C1 segment of cervical spinal cord (tissue), 14 donors: ENCODE measurements around the gene MX1.

Experiments
- DNase-seq, 14 donors: peaks; one replicate each; lab custom pipeline; 2025; lab: John Stamatoyannopoulos, UW

MX1 gene

DNA sequence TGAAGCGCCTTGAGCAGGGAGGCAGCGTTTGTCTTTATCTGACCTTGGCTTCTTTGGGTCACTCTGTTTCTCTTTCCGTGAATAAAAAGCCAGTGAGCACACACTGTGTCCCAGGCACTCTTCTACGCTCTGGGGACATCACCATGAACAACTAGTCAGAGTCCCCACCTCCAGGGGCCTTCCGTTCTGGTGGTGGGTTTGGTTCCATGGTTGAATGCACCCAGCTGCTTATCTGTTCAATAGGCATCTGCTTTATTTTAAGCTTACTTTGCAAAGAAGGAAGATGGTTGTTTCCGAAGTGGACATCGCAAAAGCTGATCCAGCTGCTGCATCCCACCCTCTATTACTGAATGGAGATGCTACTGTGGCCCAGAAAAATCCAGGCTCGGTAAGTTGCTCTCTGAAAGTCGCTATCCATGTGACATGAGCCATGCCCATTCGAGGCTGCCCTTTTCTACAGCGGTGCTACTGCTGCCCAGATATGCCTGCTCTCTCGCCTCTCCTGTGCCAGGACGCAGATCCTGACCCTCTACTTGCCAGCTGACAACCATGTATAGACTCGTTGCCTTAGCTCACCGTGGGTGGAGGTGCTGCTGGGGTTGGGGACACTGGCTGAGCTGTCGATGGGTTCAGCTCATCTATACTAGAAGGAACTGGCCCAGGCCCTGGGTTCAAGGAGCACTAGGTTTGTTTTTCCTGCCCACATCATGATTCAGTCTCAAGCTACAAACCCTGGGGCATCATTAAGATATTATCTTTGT, 5.9 kb downstream of the MX1 start:
- DNase-seq: no peak

DNA sequence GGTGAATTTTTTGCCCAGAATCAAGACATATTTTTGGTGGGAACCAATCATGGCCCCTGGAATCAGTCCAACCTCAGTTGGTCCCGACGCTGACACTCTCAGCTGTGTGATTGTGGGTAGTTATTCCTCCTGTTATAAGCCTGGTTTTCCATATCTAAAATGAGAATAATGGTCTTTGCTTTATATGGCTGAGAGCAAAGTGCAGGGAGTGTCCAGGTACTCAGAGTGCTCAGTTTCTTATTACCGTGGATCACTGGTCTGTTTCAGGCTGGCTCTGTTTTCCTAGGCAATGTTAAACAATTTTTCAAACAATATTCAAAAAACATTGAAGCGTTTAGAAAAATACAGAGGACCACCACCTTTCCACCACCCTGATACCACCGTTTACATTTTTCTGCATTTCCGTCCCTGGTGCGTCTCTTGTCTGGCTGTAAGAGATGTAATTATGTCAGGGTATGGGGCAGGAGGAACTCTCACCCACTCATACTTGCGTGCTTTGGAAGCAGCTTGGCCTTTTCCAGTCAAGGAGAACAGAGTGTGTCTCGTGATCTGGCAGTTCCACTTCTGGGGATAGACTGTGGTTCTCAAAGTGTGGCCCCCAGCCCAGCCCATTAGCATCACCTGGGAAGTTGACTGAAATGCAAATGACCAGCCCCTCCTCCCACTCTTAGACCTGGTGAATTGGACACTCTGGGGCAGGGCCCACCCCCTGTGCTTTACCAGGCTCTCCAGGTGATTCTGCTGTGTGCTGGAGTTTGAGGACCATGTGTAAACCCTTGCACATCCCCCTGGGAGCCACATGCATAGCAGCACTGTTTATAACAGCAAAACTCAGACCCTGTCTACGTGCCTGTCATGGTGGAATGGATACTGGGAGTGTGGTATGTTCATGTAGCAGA, 6.8 kb downstream of the MX1 start:
- DNase-seq: no peak

DNA sequence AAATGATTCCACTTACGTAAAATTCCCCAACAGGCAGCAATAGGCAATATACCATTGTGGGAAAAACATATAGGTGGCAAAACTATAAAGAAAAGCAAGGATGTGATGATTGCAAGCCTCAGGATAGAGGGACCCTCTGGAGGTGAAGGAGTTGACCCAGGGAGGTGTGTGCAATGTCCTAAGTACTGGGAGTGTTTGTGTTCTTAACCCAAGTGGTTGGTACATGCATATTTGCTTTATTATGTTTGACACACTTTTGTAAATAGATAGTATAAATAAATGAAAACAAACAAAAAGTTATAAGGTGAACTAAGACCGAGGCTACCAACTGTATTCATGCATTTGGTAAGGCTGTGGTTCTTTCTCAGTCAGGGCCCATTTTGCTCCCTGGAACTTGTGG, 7.5 kb downstream of the MX1 start:
- DNase-seq: no peak

DNA sequence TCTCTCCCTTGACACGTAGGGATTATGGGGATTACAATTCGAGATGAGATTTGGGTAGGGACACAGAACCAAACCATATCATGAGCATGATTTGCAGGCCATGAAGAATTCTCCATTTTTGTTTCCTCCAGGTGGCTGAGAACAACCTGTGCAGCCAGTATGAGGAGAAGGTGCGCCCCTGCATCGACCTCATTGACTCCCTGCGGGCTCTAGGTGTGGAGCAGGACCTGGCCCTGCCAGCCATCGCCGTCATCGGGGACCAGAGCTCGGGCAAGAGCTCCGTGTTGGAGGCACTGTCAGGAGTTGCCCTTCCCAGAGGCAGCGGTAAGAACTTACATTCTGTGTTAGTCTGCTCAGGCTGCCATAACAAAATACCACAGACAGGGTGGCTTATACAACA, 9.7 kb downstream of the MX1 start:
- no peak for DNase-seq

DNA sequence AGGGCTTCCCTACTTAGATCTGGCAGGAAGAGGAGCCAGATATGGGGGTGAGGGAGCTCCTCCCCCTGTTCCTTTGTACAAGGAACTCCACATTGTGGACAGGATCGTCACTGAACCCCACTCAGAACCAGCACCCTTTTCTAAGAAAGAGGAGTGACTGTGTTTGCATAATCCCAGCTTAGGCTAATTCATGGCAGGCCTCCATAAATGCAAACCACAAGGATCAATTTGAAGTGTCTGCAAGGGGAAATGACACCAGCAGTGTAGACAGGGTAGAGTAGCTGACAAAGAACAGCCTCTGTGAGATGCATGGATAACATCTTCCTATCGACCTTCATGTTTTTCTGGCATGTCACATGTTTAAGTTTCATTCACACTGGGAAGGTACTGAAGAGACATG, 11.7 kb downstream of the MX1 start:
- DNase-seq: no peak

DNA sequence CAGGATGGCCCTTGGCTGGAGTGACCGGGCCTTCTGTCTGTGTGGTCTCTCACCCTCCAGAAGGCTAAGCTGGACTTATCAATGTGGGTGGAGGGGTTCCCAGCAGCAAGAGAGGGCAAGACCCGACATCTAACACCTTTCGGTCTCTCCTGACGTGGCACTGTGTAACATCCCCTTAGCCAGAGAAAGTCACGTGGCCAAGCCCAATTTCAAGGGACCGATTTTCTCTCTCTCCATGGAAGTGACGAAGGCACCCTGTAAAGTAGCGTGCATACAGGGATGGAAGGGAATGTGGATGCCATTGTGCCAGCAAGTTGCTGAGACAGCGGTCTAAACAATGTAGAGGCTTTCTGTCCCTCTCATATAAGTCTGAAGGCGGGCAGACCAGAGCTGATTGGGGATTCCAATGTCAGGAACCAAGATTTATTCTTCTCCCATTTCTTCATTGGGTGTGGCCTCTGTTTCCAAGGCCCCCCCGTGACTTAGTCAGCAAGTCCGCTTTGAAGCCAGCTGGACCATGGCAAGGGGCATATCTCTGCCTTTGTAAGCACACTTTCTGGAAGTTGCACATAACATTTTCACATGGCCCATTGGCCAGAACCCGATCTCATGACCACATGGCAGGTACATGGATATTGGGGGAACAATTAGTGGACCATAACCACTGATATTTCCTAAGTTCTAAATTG, 12.5 kb downstream of the MX1 start:
- no peak for DNase-seq

DNA sequence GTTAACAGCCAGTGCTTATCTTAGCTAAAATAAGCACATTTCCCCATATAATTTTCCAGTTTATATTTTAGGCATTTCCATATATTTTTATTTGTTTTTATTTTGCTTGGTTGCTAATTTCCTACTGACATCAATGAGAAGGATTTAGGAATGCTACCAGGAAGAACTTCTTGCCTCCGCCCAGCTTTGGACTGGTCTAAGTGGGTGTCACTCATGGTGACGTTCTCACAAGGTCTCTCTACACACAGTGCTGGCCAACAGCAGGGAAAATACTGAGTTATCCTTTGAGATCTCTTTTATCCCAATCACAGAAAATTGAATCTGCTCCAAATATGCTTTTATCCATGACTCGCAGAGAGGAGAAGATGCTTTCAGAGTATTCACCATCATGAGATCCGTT, 13.2 kb downstream of the MX1 start:
- DNase-seq: no peak

DNA sequence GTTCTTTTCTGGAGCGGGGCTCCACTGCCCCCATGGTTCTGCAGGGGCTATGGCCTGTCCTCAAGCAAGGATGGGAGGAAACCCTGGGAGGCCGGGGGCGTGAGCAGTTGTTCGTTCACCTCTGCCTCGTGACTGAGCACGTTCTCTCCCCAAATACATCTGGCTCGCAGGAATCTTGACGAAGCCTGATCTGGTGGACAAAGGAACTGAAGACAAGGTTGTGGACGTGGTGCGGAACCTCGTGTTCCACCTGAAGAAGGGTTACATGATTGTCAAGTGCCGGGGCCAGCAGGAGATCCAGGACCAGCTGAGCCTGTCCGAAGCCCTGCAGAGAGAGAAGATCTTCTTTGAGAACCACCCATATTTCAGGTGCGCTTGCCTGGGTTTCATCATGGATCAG, 15.5 kb downstream of the MX1 start:
- DNase-seq: no peak

DNA sequence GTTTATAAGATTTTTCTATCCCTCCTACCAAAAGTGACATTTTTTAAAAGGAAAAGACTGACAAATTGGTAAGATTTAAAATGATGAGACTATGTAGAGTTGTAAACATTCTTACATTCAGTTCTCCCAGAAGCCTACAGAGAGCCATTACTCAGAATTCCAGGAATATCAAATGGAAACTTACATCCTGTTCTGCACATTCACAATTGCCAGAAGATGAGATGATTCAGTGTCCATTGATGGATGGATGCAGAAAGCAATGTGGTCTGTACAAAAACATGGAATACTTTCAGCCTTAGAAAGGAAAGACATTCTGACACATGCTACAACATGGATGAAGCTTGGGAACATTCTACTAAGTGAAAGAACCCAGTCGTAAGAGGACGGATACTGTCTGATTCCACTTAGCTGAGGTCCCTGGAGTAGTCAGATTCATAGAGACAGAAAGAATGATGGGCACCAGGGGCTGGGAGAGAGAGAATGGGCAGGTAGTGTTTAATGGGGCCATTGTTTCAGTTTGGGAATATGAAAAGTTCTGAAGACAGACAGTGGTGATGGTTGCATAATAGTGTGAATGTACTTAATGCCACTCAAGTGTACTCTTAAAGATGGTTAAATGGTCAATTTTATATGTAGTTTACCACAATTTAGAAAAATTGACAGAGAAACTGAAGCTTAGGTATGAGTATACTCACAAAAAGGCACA, 16.6 kb downstream of the MX1 start:
- no peak for DNase-seq

DNA sequence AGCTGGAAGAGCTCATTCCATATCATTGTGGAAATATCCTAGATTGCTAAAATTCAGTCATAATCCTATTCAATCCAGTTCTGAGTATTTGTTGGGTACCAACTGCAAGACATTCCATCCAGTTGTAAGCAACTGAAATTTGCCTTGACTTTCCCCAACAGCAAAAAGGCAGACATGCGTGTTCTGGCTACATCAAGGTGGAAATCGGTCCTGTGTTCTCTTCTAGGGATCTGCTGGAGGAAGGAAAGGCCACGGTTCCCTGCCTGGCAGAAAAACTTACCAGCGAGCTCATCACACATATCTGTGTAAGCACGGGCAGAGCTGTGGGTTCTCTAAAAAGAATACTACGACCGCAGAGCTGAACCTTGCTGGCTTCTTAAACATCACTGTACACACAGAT, 17.5 kb downstream of the MX1 start:
- DNase-seq: no peak

DNA sequence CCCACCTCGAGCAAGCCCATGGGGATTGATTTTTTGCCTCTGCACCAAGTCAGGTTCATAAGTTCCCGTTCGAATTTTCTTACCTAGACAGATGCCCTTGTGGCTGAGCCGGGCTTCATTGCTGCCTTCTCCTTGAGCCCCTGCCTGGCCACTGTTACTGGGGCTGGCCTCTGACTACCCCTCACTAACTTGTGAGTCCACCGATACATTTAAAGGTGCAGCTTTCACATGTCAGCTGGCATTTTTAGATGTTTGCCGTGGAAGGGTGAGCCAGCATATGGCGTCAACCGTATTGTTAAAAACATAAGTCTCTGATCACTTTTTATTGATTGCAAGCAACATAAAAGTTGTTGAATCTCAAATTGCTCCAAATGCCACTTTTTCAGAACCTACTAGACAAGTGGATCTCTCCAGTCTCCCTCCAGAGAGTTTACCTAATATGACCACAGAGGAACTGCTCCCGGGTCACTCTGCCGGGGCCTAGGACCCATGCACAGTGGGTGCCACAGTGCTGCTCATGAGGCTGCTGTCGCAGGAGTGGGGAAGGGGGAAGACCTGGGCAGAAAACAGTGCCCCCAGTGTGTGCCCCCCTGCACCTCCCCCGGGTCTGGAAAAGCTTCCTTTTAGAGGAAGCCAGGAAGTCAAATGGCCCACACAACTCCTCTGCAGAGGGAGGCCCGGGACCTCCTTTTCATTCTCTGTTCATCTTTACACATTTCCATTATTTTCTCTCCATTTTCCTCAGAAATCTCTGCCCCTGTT, 18.8 kb downstream of the MX1 start:
- DNase-seq: no peak

DNA sequence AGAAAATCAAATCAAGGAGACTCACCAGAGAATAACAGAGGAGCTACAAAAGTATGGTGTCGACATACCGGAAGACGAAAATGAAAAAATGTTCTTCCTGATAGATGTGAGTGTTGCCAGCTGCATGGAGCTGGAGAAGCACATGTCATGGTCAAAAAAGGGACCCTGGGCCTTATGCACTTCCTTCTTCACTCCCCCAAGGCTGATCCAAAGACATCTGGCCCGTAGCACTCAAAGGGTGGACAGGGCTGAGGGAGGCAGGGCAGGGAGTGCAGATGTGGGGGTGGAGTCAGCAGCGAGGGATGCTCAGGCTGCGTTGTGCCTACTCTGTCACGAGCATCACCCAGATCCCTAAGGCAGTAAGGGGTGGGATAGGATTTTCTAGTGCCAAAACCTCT, 19.4 kb downstream of the MX1 start:
- no peak for DNase-seq

DNA sequence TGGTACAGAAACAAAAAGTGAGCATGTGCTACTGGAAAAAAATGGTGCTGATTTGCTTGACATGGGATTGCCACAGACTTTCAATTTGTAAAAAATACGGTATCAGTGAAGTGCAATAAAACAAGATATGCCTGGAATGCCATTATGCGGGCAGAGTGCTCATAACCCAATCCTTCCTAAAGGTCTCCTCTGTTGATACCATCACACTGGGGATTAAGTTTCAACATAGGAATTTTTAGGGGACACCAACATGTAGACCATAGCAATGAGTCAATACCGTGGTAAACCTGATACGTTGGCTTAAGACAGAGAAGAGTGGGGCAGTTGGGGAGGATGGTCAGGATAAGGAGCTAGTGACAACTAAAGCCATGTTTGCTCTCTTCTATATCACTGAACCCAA, 20.5 kb downstream of the MX1 start:
- DNase-seq: no peak

DNA sequence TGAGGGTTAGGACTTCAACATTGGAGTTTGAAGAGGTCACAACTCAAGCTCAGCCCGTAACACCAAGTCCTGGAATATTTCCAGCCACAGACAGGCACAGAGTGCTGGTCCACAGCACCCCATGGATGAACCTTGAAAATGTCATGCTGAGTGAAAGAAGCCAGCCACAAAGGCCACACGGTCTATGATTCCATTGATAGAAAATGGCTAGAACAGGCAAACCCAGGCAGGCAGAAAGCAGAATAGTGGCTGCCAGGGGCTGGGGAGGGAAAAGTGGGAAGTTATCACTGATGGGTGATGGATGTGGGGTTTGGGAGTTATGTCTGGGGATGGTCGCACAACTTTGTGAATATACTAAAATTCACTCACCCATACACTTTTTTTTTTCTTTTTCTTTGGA, 21.3 kb downstream of the MX1 start:
- DNase-seq: no peak

DNA sequence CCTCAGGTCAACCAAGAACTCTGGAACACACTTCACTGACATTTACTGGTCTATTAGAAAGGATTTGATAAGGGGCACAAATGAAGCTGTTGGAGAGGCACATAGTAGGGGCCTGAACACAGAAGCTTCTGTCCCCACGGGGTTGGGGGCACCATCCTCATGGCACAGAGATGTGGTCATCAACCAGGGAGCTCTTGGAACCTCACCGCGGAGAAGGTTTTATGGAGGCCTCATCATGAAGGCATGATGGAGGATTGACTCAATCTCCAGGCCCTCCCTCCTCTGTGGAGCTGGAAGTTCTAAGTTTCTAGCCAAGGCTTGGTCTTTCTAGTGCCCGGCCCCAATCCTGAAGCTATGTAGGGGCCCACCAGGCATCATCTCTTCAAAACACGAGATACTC, 23.6 kb downstream of the MX1 start:
- DNase-seq: no peak

DNA sequence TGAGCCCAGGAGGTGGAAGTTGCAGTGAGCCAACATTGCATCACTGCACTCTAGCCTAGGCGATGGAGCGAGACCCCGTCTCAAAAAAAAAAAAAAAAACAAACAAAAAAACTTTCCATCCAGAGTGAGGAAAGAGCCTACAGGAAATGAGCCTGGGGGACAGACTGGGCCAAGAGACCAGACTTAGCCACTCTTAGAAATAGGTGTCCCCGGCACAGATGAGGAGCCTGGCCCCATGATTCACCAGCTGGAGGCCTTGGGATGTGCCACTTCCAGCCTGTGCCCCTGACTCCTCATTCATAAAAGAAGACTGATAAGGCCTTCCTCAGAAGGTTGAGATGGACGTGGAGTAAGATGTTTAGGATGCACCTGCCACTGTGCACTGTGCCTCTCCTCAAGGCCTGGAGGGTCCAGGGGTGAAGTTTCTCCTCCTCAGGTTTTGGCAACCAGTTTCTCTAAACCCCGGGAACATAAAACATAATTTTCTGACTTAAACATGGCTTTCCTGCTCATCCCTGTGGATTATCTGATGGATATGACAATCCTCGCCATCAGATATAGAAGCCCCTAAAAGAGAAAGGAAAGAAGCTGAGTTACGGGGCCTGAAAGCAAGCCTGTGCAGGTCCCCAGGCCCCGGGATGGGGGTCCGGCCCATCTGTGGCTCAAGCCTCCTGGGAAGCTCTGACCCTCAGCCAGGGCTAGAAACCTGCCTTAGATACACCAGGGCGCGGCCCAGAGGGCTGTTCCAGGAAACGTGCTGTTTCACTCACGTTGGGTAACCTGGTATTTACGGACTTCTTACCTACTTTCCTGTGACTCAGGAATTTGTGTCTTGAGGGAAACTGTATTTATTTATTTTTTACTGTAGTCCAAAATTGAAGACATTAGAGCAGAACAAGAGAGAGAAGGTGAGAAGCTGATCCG, 26.0 kb downstream of the MX1 start:
- DNase-seq: no peak

DNA sequence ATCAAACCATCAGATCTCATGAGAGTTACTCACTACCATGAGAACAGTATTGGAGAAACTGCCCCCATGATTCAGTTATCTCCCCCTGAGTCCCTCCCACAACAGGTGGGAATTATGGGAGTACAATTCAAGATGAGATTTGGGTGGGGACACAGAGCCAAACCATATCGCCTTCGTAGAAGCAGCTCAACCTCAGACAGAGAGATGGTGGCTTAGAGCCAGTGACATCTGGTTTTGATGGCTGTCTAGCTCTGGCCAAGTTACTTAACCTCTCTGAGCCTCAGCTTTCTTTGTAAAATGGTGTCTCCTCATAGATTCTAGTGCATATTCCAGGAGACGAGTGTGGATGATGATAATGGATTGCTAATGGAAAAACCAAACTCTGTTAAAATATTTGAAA, 27.2 kb downstream of the MX1 start:
- DNase-seq: no peak

DNA sequence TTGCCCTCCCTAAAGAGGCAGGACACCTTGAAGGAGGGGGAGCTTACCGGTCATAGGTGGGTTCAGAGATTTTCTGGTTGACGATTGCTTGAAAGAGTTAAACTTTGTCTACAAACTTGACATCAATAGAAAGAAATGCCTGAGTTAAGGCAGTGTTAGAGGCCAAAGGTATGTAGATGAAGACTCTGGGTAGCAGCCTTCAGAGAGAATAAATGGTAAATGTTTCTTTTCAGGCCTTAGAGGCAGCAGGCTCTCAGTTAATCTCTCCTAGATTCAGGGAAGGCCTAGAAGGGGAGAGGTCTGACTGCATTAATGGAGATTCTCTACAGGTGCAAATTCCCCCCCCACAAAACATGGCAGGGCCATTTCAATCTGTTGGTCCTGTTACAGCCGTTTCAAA, 27.7 kb downstream of the MX1 start:
- no peak for DNase-seq

DNA sequence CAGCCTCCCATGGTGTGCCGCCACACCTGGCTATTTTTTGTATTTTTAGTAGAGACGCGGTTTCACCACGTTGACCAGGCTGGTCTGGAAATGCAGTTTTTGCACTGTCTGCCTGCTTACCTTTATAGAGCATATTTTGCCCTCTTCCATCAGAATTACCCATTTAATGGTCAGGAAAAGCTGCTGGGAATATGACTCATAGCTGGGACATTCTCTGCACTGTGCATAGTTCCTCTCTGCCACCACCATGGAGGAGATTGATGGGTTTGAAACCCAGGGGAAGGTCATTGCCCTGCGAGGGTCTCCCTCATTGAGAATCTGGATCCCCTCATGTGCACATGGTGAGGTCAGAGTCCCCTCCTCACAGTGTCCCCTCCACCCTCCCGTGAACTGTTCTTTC, 32.1 kb downstream of the MX1 start:
- no peak for DNase-seq

DNA sequence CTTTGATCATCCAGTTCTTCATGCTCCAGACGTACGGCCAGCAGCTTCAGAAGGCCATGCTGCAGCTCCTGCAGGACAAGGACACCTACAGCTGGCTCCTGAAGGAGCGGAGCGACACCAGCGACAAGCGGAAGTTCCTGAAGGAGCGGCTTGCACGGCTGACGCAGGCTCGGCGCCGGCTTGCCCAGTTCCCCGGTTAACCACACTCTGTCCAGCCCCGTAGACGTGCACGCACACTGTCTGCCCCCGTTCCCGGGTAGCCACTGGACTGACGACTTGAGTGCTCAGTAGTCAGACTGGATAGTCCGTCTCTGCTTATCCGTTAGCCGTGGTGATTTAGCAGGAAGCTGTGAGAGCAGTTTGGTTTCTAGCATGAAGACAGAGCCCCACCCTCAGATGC, 32.5 kb downstream of the MX1 start:
- DNase-seq: no peak
